Endothelial cell of umbilical vein (primary cell): ENCODE data around the gene WHRN. TPM values are rescaled to one million over a fixed set of nuclear protein-coding genes. Genes with fewer than 3 reads are reported as not detected.

Source experiments
- BruUV-seq: library from RNA; stranded (reverse); fragments of 400-500 nt; replicated peaks from 2 replicates; lab custom pipeline; 2021; lab: Mats Ljungman, UMichigan
- CTCF ChIA-PET: fragments of 300-600, 350-600 bp; sonication (Branson Sonifier 250); formaldehyde crosslinking; loops from one replicate; lab custom pipeline; 2021; ENCODE audit warnings: antibody characterized with exemption, inconsistent platforms; lab: Charles Lee
- POLR2A ChIA-PET: fragments of 300-600, 350-600 bp; sonication (Branson Sonifier 250); formaldehyde crosslinking; loops from one replicate; lab custom pipeline; 2021; ENCODE audit warnings: antibody characterized with exemption, inconsistent platforms; lab: Charles Lee
- DNase-seq: peaks from one replicate; pipeline ENCODE4 v3.0.0-alpha.2; 2011; ENCODE audit warnings: low read depth, low spot score
- FAIRE-seq: peaks from 2 replicates; lab custom pipeline; 2011; peaks lifted over from hg19 to GRCh38; lab: Jason Lieb, UNC
- H2AFZ ChIP-seq: 2 replicates; pipeline ENCODE4 v1.6.0; 2012; ENCODE audit warnings: low read depth, low read length, control low read depth, inconsistent platforms
- H3K27ac ChIP-seq: 2 replicates; pipeline ENCODE4 v1.5.1; 2011; ENCODE audit warnings: low read depth, mild to moderate bottlenecking, control low read depth, low read length, moderate library complexity; ENCODE audit not compliant: insufficient read depth
- H3K27me3 ChIP-seq, 2 experiments: 2 replicates each; pipeline versions ENCODE4 v1.6.0 to v1.6.1; 2011; ENCODE audit warnings: low read length in 2 of 2, mixed read lengths in 1 of 2; ENCODE audit not compliant: control insufficient read depth in 2 of 2, insufficient read depth in 2 of 2
- H3K36me3 ChIP-seq, 2 experiments: 2 replicates in 1 of 2; 3 replicates in 1 of 2; pipeline ENCODE4 v1.5.1; 2011; ENCODE audit warnings: low read length in 2 of 2, mild to moderate bottlenecking in 1 of 2, moderate library complexity in 1 of 2; ENCODE audit not compliant: control insufficient read depth in 2 of 2, insufficient read depth in 2 of 2; ENCODE audit errors: extremely low read depth in 1 of 2
- H3K4me1 ChIP-seq: 3 replicates; pipeline ENCODE4 v1.5.1; 2011; ENCODE audit warnings: mild to moderate bottlenecking, low read length; ENCODE audit not compliant: control insufficient read depth, insufficient read depth; ENCODE audit errors: extremely low read depth
- H3K4me2 ChIP-seq: 2 replicates; pipeline ENCODE4 v1.6.1; 2011; ENCODE audit warnings: low read length, control low read depth, mixed read lengths; ENCODE audit not compliant: insufficient read depth
- H3K4me3 ChIP-seq, 3 experiments: fragments of 200-600 bp in 1 of 3; sonication (generic), shearing (Covaris generic) in 1 of 3; replicated peaks in 1 of 3; 2 replicates each; pipeline ENCODE4 v1.5.1; 2011 to 2016; ENCODE audit warnings: control low read depth in 3 of 3, low read length in 3 of 3, mild to moderate bottlenecking in 2 of 3, inconsistent platforms in 1 of 3, low read depth in 1 of 3, moderate library complexity in 1 of 3; ENCODE audit not compliant: insufficient read depth in 1 of 3
- H3K79me2 ChIP-seq: 2 replicates; pipeline ENCODE4 v1.6.0; 2012; ENCODE audit warnings: low read length, inconsistent platforms; ENCODE audit not compliant: control insufficient read depth, insufficient read depth
- H3K9ac ChIP-seq: replicated peaks from 2 replicates; pipeline ENCODE3; 2011; ENCODE audit warnings: low read length, control low read depth; ENCODE audit not compliant: insufficient read depth; ENCODE audit errors: extremely low read depth
- H3K9me1 ChIP-seq: replicated peaks from 3 replicates; pipeline ENCODE4 v1.6.0; 2011; ENCODE audit warnings: mild to moderate bottlenecking, low read length; ENCODE audit not compliant: control insufficient read depth, insufficient read depth; ENCODE audit errors: extremely low read depth
- H3K9me3 ChIP-seq: replicated peaks from 2 replicates; pipeline ENCODE4 v1.5.1; 2012; ENCODE audit warnings: low read length, inconsistent platforms; ENCODE audit not compliant: control insufficient read depth, insufficient read depth
- H4K20me1 ChIP-seq: replicated peaks from 2 replicates; pipeline ENCODE3; 2011; ENCODE audit warnings: mild to moderate bottlenecking, low read length; ENCODE audit not compliant: control insufficient read depth, insufficient read depth; ENCODE audit errors: extremely low read depth
- CTCF ChIP-seq, 2 donors: IDR thresholded peaks; 1 replicate in 1 of 2; 2 replicates in 1 of 2; pipeline ENCODE4 v1.5.1; 2011; ENCODE audit warnings: low read length in 2 of 2, mild to moderate bottlenecking in 2 of 2, moderate library complexity in 2 of 2, control low read depth in 1 of 2, inconsistent platforms in 1 of 2, low read depth in 1 of 2; ENCODE audit not compliant: insufficient read depth in 1 of 2; ENCODE audit errors: extremely low read depth in 1 of 2
- EZH2 ChIP-seq: IDR thresholded peaks from 2 replicates; pipeline ENCODE4 v1.6.1; 2012; ENCODE audit warnings: borderline replicate concordance, low read depth, mild to moderate bottlenecking, moderate library complexity, low read length, inconsistent platforms; ENCODE audit not compliant: severe bottlenecking
- FOS ChIP-seq: IDR thresholded peaks from 2 replicates; pipeline ENCODE4 v1.6.1; 2011; ENCODE audit warnings: mild to moderate bottlenecking, low read length, moderate library complexity, borderline replicate concordance; ENCODE audit not compliant: insufficient read depth
- GATA2 ChIP-seq: IDR thresholded peaks from 2 replicates; pipeline ENCODE4 v1.7.0; 2011; ENCODE audit warnings: low read depth, mild to moderate bottlenecking, moderate library complexity, mixed read lengths, low read length; ENCODE audit not compliant: insufficient read length, insufficient read depth
- JUN ChIP-seq: IDR thresholded peaks from 2 replicates; pipeline ENCODE4 v1.6.1; 2011; ENCODE audit warnings: borderline replicate concordance, low read depth; ENCODE audit not compliant: insufficient read length, insufficient read depth
- MAX ChIP-seq: IDR thresholded peaks from 2 replicates; pipeline ENCODE4 v1.6.1; 2011; ENCODE audit not compliant: insufficient read depth, insufficient read length
- MYC ChIP-seq: IDR thresholded peaks from one replicate; pipeline ENCODE4 v1.6.1; 2011; ENCODE audit warnings: mild to moderate bottlenecking, low read depth, low read length
- POLR2A ChIP-seq: IDR thresholded peaks from 2 replicates; pipeline ENCODE4 v1.6.1; 2012; ENCODE audit warnings: low read depth, mild to moderate bottlenecking, control low read depth, low read length
- POLR2AphosphoS5 ChIP-seq: IDR thresholded peaks from 2 replicates; pipeline ENCODE4 v1.6.1; 2012; ENCODE audit warnings: low read depth, mild to moderate bottlenecking, control low read depth, low read length, moderate library complexity; ENCODE audit not compliant: insufficient read depth
- dilution Hi-C: fragments of 300-500 bp; cut with MboI; formaldehyde crosslinking; loops from one replicate; pipeline ENCODE4 v1.15.0; 2019; ENCODE audit warnings: low sequenced_read_pairs; ENCODE audit not compliant: extremely low pct_ligation_motif_present
- intact Hi-C: fragments of 100-400 bp; cut with micrococcal nuclease; formaldehyde crosslinking; loops from one replicate; pipeline ENCODE4 v1.10.0; 2022
- polyA plus RNA-seq, 4 experiments: library from polyadenylated mRNA; depleted of rRNA in 3 of 4; stranded (reverse) in 3 of 4; unstranded in 1 of 4; fragments of >200 nt; gene quantifications; 2 replicates each; pipeline versions ENCODE4 v1.2.1 to v1.2.3, GENCODE V29; 2011 to 2012; ENCODE audit warnings: missing spikeins in 1 of 4
- total RNA-seq: library from RNA; stranded (reverse); gene quantifications from 2 replicates; pipeline ENCODE4 v1.2.3, GENCODE V29; 2021

The WHRN gene
- total and polyA plus RNA-seq, 2 donors (not counting 3 experiments of a cell fraction or from before 2014, with no cell fraction given) = 0.35 to 0.69 TPM

GRCh38 chr9:114407889-114408288 is 97.4 kb downstream of the WHRN start:
- Histone ChIP-seq H4K20me1 (no peaks in the 10 kb centered on the region), H3K4me2 (no peak overlapping the region), H3K4me1 (no peaks in the 10 kb centered on the region), H3K9me3 (no peaks in the 10 kb centered on the region), H3K27me3 (peaks cover 0 to 2% of the 10 kb centered on the region in 2 experiments), H3K36me3 (no peaks in the 10 kb centered on the region), H3K27ac (no peak overlapping the region), H2AFZ (no peak overlapping the region), H3K9me1 (no peaks in the 10 kb centered on the region), H3K9ac (no peak overlapping the region), H3K79me2 (no peaks in the 10 kb centered on the region), H3K4me3 (no peak overlapping the region)
- DNase-seq (no peak), FAIRE-seq (no peak)
- intact Hi-C loops = loop anchor here (5.0 kb wide), 1 partner anchor 1114 kb away; no protein-coding TSS in a partner anchor
- BruUV-seq = no TSS peak
- ChIA-PET CTCF (interaction anchor here (0.9 to 9.5 kb wide), 3 partner anchors 12 to 607 kb away, joined by 3 to 397 read pairs (median 6); partner anchors contain the start of gene TEX53), POLR2A (no interaction called here)
- dilution Hi-C loops = no loop called here
- TF ChIP-seq GATA2 = no peak
- TF ChIP-seq POLR2AphosphoS5 = no peak
- TF ChIP-seq MYC = no peak
- no peak for TF ChIP-seq JUN
- TF ChIP-seq FOS = no peak
- TF ChIP-seq POLR2A = no peak
- no peak for TF ChIP-seq EZH2
- TF ChIP-seq MAX = no peak
- no peak for TF ChIP-seq CTCF (IDR thresholded peaks at IDR 0.05; ENCODE audit: extremely low read depth in 1 of 2, insufficient read depth in 1 of 2, low read depth in 1 of 2, low read length in 2 of 2)
